ENCODE results near the gene SMG9. TPM values are rescaled to one million over a fixed set of nuclear protein-coding genes. Genes with fewer than 3 reads are reported as not detected.

Gene SMG9
- total and polyA plus RNA-seq, 4 donors: 23.5 to 55.9 (median 29.6) TPM

DNA sequence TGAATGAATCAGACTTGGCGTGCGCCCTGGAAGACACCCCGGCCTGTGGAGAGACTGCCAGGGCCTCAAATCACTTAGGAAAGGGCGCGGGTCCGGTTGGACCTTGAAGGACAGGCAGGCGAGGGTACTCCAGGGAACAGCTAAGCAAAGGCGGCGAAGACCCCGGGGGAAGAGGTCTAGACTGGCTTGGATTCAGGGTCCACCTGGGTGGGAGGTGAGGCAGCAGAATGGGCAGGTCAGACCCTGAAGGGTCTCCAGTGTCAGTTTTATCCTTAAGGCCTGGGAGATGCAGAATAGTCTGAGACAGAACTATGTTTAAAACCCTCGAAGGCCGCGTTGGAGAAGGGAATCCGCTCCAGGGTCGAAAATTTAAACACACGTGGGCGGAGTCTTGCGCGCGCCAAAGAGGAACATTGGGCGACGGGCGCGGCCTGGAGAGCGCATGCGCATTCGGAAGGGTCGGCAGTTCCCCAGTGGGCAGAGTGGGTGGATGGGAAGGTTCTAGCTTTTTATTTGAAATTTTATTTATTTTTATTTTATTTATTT lies 567 bp upstream of the SMG9 start:
- 0 to 1% methylated on average over 28 of the region's 28 CpGs for WGBS, 2 donors
- H3K9me3 ChIP-seq (ENCODE audit: control insufficient read depth in 4 of 4, insufficient read depth in 3 of 4, low read length in 3 of 4): no peaks in the 10 kb centered on the region
- H3K9ac ChIP-seq (ENCODE audit: insufficient read depth in 1 of 2, low read length in 2 of 2): peak overlapping the region; percentile 71 to 74
- H3K27me3 ChIP-seq (ENCODE audit: control insufficient read depth in 3 of 3, insufficient read depth in 3 of 3, low read length in 2 of 3): no peaks in the 10 kb centered on the region
- peak overlapping the region; percentile 55 for H3K4me3 ChIP-seq
- DNase-seq: peak; percentile 86 to 89 (median 86)
- H3K27ac ChIP-seq (ENCODE audit: low read depth in 1 of 2, low read length in 1 of 2): peak overlapping the region; percentile 96 to 97
- peaks cover 0 to 11% (median 4%) of the 10 kb centered on the region in 5 donors for H3K4me1 ChIP-seq (ENCODE audit: control insufficient read depth in 5 of 5, insufficient read depth in 5 of 5, low read length in 5 of 5)
- peaks cover under 1 to 7% (median 5%) of the 10 kb centered on the region in 4 donors for H3K36me3 ChIP-seq (ENCODE audit: control insufficient read depth in 4 of 4, insufficient read depth in 4 of 4, low read length in 4 of 4)
- no peak for ATAC-seq (ENCODE audit: insufficient read depth, low FRiP score)
- TF ChIP-seq, protein P1, sequence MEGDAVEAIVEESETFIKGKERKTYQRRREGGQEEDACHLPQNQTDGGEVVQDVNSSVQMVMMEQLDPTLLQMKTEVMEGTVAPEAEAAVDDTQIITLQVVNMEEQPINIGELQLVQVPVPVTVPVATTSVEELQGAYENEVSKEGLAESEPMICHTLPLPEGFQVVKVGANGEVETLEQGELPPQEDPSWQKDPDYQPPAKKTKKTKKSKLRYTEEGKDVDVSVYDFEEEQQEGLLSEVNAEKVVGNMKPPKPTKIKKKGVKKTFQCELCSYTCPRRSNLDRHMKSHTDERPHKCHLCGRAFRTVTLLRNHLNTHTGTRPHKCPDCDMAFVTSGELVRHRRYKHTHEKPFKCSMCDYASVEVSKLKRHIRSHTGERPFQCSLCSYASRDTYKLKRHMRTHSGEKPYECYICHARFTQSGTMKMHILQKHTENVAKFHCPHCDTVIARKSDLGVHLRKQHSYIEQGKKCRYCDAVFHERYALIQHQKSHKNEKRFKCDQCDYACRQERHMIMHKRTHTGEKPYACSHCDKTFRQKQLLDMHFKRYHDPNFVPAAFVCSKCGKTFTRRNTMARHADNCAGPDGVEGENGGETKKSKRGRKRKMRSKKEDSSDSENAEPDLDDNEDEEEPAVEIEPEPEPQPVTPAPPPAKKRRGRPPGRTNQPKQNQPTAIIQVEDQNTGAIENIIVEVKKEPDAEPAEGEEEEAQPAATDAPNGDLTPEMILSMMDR (IDR thresholded peaks at IDR 0.05; ENCODE audit: control extremely low read depth, extremely low read depth): no peak

GRCh38 chr19:43754253-43754502 lies 584 bp downstream of the SMG9 start:
- peaks cover 0 to 11% (median 4%) of the 10 kb centered on the region in 5 donors for H3K4me1 ChIP-seq (ENCODE audit: control insufficient read depth in 5 of 5, insufficient read depth in 5 of 5, low read length in 5 of 5)
- H3K9ac ChIP-seq (ENCODE audit: insufficient read depth in 1 of 2, low read length in 2 of 2): peak overlapping the region; percentile 63 to 91
- H3K9me3 ChIP-seq (ENCODE audit: control insufficient read depth in 4 of 4, insufficient read depth in 3 of 4, low read length in 3 of 4): no peaks in the 10 kb centered on the region
- no peaks in the 10 kb centered on the region for H3K27me3 ChIP-seq (ENCODE audit: control insufficient read depth in 3 of 3, insufficient read depth in 3 of 3, low read length in 2 of 3)
- DNase-seq (no peak), ATAC-seq (ENCODE audit: insufficient read depth, low FRiP score) (no peak)
- TF ChIP-seq, protein P1 (IDR thresholded peaks at IDR 0.05; ENCODE audit: control extremely low read depth, extremely low read depth): no peak
- peak overlapping the region; percentile 55 for H3K4me3 ChIP-seq
- peak overlapping the region; percentile 96 to 97 for H3K27ac ChIP-seq (ENCODE audit: low read depth in 1 of 2, low read length in 1 of 2)
- 0% methylated on average over 11 of the region's 11 CpGs for WGBS, 2 donors
- peaks cover 4 to 19% (median 12%) of the 10 kb centered on the region in 4 donors for H3K36me3 ChIP-seq (ENCODE audit: control insufficient read depth in 4 of 4, insufficient read depth in 4 of 4, low read length in 4 of 4)

DNA sequence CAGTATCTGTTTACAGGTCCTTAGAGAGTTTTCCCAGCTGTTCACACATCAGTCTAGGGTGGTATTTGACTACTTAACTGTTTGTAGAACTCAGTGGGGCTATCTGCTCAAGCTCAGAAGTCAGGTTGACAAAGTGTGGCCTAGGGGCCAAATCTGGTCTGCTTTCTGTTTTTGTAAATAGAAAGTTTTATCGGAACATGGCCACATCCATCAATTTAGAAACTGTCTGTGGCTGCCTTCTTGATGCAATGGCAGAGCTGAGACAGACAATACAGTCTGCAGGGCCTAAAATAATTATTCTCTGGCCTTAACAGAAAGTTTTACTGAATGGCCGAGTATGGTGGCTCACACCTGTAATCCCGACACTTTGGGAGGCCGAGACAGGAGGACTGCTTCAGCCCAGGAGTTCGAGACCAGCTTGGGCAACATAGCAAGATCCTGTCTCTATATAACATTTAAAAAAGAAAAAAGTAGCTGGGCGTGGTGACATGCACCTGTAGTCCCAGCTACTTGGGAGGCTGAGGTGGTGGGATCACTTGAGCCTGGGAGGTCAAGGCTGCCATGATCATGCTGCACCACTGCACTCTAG lies 2.4 kb downstream of the SMG9 start:
- ATAC-seq (ENCODE audit: insufficient read depth, low FRiP score) (no peak), DNase-seq (no peak)
- no peak overlapping the region for H3K9ac ChIP-seq (ENCODE audit: insufficient read depth in 1 of 2, low read length in 2 of 2)
- H3K27ac ChIP-seq (ENCODE audit: low read depth in 1 of 2, low read length in 1 of 2): peak overlapping the region in 1 of 2 donors; percentile 3
- H3K9me3 ChIP-seq (ENCODE audit: control insufficient read depth in 4 of 4, insufficient read depth in 3 of 4, low read length in 3 of 4): no peaks in the 10 kb centered on the region
- H3K4me3 ChIP-seq: no peak overlapping the region
- H3K4me1 ChIP-seq (ENCODE audit: control insufficient read depth in 5 of 5, insufficient read depth in 5 of 5, low read length in 5 of 5): peaks cover 0 to 11% (median 4%) of the 10 kb centered on the region in 5 donors
- peaks cover 15 to 27% (median 22%) of the 10 kb centered on the region in 4 donors for H3K36me3 ChIP-seq (ENCODE audit: control insufficient read depth in 4 of 4, insufficient read depth in 4 of 4, low read length in 4 of 4)
- WGBS, 2 donors: 93 to 97% methylated on average over 6 of the region's 6 CpGs
- H3K27me3 ChIP-seq (ENCODE audit: control insufficient read depth in 3 of 3, insufficient read depth in 3 of 3, low read length in 2 of 3): no peaks in the 10 kb centered on the region
- TF ChIP-seq, protein P1 (IDR thresholded peaks at IDR 0.05; ENCODE audit: control extremely low read depth, extremely low read depth): no peak
